Right cardiac atrium (tissue), 5 donors: Measurements from ENCODE around the gene EDN2. TPM values are rescaled to one million over a fixed set of nuclear protein-coding genes. Genes with fewer than 3 reads are reported as not detected.

Source experiments
- ATAC-seq, 2 donors: fragments of 200-7000 bp; cut with Tn5 transposase; one replicate each; pipeline versions ENCODE4 v1.8.0 to v1.9.1; 2020; ENCODE audit warnings: moderate library complexity in 2 of 2, mild to moderate bottlenecking in 1 of 2
- DNase-seq, 3 donors: peaks; one replicate each; pipeline ENCODE4 v3.0.0-alpha.2; 2020
- H3K27ac ChIP-seq: one replicate; pipeline ENCODE4 v1.5.1; 2013; ENCODE audit warnings: mild to moderate bottlenecking, low read length, control low read depth, moderate library complexity
- H3K27me3 ChIP-seq: one replicate; pipeline ENCODE4 v1.6.1; 2013; ENCODE audit not compliant: control insufficient read depth, insufficient read depth
- H3K4me1 ChIP-seq: one replicate; pipeline ENCODE4 v1.6.1; 2013; ENCODE audit warnings: low read length; ENCODE audit not compliant: control insufficient read depth, insufficient read depth
- H3K4me3 ChIP-seq: one replicate; pipeline ENCODE4 v1.5.1; 2013; ENCODE audit warnings: low read length, control low read depth
- H3K9me3 ChIP-seq: one replicate; pipeline ENCODE4 v1.6.1; 2013; ENCODE audit warnings: low read length; ENCODE audit not compliant: control insufficient read depth
- WGBS: extraction: QIAGEN DNeasy Blood & Tissue Kit; methylation state at CpG from one replicate; pipeline ENCODE4 v1.1.7; 2013; 5-methylcytosine and 5-hydroxymethylcytosine counted together
- intact Hi-C, 4 donors: fragments of 100-400 bp; cut with DNase I; formaldehyde crosslinking; loops; one replicate each; pipeline versions ENCODE4 v1.11.0 to v1.14.0; 2022 to 2023
- polyA plus RNA-seq: library from polyadenylated mRNA; stranded (reverse); fragments of 200-250 nt; gene quantifications from one replicate; pipeline ENCODE4 v1.2.3, GENCODE V29; 2013
- total RNA-seq, 4 donors: library from RNA; stranded (reverse); fragmentation: NEBNext Ultra II Directional; extraction: Animal tissue kit (Norgen Biotek cat#: 25700); gene quantifications; one replicate each; pipeline ENCODE4 v1.2.1, GENCODE V29; 2021
- donor health status: healthy with polysubstance abuse.
- donor health status: DM: no; HTN: yes; CAD: no.
- donor health status: DM: no; HTN: no; CAD: no.
- donor health status: DM: no; HTN: yes; CAD: no; lungs with severe emphysema.
- donor health status: DM: yes; HTN: yes; CAD: no.

EDN2 gene
- total and polyA plus RNA-seq, 5 donors: 0.07 to 0.56 (median 0.37) TPM

DNA sequence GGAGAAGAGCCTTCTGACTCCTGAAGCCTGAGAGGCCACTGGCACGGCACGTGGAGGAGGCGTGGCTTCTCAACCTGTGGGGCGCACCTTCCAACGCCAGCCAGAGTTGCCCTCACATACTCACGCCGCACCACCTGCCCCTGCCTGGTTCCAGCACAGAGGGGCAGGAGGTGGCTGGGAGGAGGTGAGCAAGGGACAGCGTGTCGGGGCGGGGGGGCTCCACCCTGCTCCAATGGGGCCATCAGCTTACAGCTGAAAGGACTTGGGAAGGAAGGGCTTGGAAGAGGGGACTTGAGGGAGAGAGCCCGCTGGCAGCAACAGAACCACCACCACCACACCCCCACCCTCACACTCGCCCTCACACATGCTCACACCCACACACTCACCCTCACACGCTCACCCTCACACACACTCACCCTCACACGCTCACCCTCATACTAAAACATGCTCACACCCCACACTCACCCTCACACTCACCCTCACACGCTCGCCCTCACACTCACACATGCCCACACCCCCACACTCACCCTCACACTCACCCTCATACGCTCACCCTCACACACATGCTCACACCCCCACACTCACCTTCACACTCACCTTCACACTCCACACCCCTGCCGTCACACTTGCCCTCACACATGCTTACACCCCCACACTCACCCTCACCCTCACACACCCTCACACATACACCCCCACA, 41.6 kb upstream of the EDN2 start:
- ATAC-seq (no peak), DNase-seq (peak in 2 of 3 donors; percentile 25 to 32)
- Histone ChIP-seq H3K9me3 (no peaks in the 10 kb centered on the region), H3K27me3 (no peaks in the 10 kb centered on the region), H3K27ac (no peak overlapping the region), H3K4me3 (no peak overlapping the region), H3K4me1 (no peaks in the 10 kb centered on the region)
- WGBS: 90% methylated on average over 18 of the region's 18 CpGs
- intact Hi-C loops: no loop called here

DNA sequence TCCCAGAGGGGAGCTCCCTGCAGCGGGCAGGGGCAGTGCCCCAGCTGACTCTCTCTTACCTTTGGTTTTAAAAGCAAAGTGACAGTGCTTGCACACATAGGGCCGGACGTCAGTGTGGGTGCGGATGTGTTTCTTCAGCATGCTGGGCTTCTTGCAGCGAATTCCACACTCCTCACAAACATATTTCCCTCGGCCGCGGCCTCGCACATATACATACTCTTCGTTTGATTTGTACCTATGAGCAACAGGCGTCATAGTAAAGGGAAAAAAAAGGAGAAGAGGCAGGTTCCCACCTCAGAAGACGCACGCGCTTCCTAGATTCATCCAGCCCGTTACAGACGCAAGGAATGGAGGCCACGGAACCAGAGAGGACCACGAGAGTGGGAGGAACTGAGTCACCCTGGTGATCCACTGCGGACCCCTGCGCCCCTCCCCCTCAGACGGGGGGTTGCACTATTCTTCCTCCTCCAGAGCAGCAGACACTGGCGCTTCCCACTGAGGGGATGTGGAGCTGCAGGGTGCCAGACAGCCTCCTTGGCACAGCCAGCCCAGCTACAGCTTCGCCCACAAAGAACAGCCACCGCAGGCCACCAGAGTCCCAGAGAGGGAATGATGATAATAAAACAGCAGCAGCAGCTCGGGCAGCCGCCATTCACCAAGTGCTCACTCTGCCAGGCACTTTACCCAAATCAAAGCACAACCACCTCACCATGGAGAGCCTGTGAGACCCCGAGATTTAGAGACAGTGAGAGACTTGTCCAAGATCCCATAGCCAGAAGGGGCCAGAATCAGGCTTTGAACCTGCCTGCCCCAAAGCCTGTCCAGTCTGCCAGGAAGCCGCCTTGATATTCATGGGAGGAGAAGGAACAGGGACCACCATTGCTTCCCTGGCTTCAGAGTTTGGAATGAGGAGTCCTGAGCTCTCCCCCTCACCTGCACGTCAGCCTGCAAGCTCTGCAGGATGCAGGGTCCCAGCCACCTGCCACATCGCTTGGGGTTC, 40.5 kb upstream of the EDN2 start:
- no peak overlapping the region for H3K4me3 ChIP-seq
- no peaks in the 10 kb centered on the region for H3K9me3 ChIP-seq
- H3K27me3 ChIP-seq: no peaks in the 10 kb centered on the region
- H3K27ac ChIP-seq: no peak overlapping the region
- H3K4me1 ChIP-seq: no peaks in the 10 kb centered on the region
- no peak for ATAC-seq
- 92% methylated on average over 30 of the region's 30 CpGs for WGBS
- peak in 2 of 3 donors; percentile 30 to 50 for DNase-seq
- intact Hi-C loops: no loop called here

DNA sequence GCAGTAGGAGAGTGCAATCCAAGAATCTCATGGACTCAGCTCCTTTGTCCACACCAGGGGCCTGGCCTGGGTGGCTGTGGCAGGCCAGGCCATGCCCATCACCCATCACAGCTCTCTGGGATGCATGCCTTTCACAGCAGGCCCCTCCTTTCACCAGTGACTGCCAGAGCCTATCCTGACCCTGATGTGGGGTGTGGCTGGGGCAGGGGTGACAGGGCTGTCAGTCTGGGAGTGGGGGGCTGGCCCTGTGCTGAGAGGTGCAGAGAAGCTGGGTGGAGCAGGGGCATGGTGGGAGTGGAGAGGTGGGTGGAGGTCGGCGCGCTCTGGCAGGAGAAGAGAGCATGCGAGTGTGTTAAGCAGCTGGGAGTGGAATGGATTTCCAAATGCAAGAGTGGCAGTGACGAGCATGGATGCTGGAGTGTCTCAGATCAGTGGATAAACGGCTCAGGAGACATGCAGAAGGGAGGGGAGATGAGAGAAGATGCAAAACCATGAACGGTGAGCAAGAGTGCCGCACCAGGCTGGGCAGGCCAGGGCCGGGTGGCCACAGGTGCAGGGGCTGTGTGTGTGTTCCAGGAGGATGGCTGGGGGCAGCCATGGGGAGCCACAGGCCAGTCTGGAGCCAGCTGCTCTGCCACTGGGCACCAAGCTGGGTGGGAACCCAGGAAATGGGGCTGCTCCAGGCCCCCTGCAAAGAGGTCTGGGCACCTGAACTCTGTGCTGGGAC, 39.6 kb upstream of the EDN2 start:
- no peaks in the 10 kb centered on the region for H3K9me3 ChIP-seq

DNA sequence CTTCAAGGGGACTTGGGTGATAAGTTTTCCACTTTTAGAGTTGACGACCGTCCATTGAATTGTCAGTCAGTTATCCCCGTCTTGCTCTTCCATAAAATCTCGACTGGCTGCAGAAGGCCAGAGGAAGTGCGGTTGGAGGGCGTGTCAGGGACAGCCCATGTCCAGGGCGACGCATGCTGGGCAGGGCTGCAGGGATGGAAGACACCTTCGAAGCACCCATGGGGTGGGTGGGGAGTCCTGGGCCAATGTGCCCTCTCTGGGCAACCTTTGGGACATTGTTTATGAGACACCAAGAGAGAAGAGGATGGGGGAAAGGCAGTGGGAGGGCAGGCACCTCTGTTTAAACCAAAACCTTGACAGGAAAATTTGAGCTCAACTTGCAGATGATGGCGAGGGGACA, 38.6 kb upstream of the EDN2 start:
- WGBS: 85% methylated on average over 10 of the region's 10 CpGs
- H3K27ac ChIP-seq: no peak overlapping the region
- H3K27me3 ChIP-seq: no peaks in the 10 kb centered on the region
- DNase-seq: peak in 1 of 3 donors; percentile 16
- H3K4me1 ChIP-seq: no peaks in the 10 kb centered on the region
- intact Hi-C loops: no loop called here
- H3K9me3 ChIP-seq: no peaks in the 10 kb centered on the region
- no peak overlapping the region for H3K4me3 ChIP-seq
- ATAC-seq: no peak

More for the DNA sequence above, 39.6 kb upstream of the EDN2 start:
- DNase-seq: peak in 1 of 3 donors; percentile 26
- intact Hi-C loops: no loop called here
- Histone ChIP-seq H3K27me3 (no peaks in the 10 kb centered on the region), H3K4me1 (no peaks in the 10 kb centered on the region), H3K27ac (no peak overlapping the region), H3K4me3 (no peak overlapping the region)
- no peak for ATAC-seq
- WGBS: 85% methylated on average over 9 of the region's 9 CpGs

DNA sequence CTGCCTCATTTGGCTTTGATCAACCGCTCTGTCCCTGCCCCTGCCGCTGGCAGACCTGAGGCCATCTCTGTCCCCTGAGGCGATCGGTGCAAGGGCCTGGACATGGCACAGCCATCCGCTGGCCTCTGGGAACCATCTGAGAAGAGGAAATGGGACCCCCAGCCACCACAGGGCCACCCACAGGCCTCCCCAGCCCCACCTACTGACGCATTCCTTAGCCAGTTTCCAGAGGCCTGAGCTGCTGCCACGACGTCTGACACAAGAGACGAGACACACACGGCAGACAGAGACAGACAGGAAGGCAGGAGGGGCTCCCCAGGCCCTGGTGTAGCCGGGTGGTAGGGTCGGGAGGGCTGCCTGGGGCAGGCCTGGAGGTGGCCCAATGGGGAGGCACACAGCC, 37.3 kb upstream of the EDN2 start:
- intact Hi-C loops: no loop called here
- 70% methylated on average over 12 of the region's 12 CpGs for WGBS
- no peaks in the 10 kb centered on the region for H3K9me3 ChIP-seq
- H3K4me1 ChIP-seq: no peaks in the 10 kb centered on the region
- DNase-seq: peak in 2 of 3 donors; percentile 19 to 34
- H3K4me3 ChIP-seq: no peak overlapping the region
- no peak overlapping the region for H3K27ac ChIP-seq
- ATAC-seq: no peak
- H3K27me3 ChIP-seq: no peaks in the 10 kb centered on the region

DNA sequence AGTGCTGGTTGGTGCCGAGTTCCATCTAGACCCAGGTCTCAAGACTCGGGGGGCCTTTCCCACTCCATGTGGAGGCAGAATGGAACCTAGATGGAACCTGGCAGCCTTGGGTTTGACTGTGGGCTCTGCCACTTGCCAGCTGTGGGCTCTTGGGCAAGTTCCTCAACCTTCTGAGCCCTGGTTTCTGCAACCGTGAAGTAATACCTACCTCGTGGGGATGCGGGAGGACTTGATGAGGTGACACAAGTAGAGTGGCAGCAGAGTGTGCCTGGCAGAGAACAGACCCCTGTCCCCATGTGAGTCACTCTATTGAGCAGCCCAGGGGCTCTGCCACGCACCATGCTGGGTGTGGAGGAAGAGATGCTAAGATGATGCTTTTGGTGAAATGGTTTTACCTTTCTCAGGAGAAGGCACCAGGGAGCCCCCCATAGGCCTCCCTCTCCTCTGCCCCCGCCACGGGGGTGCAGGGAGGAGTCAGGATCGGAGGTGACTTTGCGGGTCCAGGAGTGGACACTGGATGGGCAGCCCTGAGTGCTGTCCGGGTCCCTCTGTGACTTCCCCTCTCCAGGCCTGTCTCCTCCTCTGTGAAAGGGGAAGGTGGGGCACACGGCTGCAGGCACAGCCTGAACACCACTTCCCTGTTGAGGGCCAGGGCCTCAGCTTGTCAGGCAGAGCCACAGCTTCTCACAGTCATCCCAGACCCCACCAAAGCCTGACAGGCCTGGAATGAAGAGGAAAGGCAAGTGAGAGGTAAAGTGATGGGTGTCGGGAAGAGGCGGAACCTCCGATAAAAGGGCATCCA, 36.7 kb upstream of the EDN2 start:
- H3K27me3 ChIP-seq: no peaks in the 10 kb centered on the region
- H3K4me3 ChIP-seq: no peak overlapping the region
- peak in 2 of 3 donors; percentile 33 to 36 for DNase-seq
- WGBS: 86% methylated on average over 15 of the region's 15 CpGs
- intact Hi-C loops: no loop called here
- H3K4me1 ChIP-seq: no peaks in the 10 kb centered on the region
- no peaks in the 10 kb centered on the region for H3K9me3 ChIP-seq
- H3K27ac ChIP-seq: no peak overlapping the region
- ATAC-seq: no peak

DNA sequence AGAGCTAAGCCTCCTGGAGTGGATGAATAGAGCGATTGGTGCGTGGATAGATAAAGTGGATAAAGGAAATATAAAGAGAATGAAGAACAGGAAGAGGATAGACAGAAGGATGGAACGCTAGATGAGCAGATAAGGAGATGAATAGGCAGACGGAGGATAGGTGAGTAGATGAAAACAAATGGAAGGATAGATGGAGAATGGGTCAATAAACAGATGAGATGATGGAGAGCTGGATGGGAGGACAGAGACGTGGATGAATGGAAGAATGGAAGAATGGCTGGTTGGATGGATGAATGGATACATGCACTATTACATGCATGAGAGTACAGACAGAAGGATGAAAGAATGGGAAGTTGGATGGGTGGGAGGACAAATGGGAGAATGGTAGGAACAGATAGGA, 35.2 kb upstream of the EDN2 start:
- ATAC-seq: no peak
- Histone ChIP-seq H3K4me3 (no peak overlapping the region), H3K27me3 (no peaks in the 10 kb centered on the region), H3K27ac (no peak overlapping the region), H3K4me1 (peaks cover 3% of the 10 kb centered on the region), H3K9me3 (no peaks in the 10 kb centered on the region)
- intact Hi-C loops: no loop called here
- DNase-seq: no peak
- 90% methylated on average over 5 of the region's 5 CpGs for WGBS

DNA sequence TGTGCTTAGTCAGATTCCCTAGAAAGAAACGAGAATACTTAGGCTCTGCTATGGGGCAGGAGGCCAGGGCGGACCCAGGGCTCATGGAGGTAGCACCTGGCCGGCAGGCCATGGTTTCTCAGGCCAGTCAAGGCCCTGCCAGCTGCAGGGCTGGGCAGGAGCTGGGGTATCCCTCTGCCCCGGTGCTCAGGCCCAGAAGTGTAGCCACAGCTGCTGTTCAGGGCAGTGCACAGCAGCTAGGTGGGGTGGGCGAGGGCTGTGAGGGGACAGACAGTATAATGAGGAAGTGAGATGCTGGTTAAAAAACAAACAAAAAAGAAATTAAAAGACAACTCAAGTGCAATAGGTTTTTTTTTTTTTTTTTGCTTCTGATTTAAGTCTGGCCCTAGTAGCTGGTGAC, 34.0 kb upstream of the EDN2 start:
- Histone ChIP-seq H3K4me3 (no peak overlapping the region), H3K9me3 (no peaks in the 10 kb centered on the region), H3K27me3 (no peaks in the 10 kb centered on the region), H3K27ac (no peak overlapping the region), H3K4me1 (peaks cover 3% of the 10 kb centered on the region)
- DNase-seq (peak in 1 of 3 donors; percentile 47), ATAC-seq (no peak)
- 91% methylated on average over 5 of the region's 5 CpGs for WGBS
- intact Hi-C loops: no loop called here

DNA sequence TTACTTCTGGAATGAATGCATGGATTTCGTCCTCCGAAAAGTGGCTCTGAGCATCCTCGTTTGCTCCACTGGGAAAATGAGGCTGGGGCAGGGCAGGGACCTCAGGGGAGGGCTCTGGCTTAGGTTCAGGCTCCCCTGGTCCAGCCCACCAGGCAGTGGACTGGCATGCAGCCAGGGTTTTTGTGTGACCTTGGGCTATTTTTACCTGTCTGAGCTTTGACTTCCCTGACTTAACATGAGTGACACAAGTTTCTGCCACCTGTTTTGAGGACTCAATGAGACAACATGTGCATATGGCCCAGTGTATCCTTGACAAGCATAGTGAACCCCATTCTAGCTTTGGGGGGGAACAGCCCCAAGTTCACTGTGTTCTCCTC, 32.6 kb upstream of the EDN2 start:
- Histone ChIP-seq H3K27ac (no peak overlapping the region), H3K4me1 (peaks cover 3% of the 10 kb centered on the region), H3K27me3 (no peaks in the 10 kb centered on the region), H3K9me3 (no peaks in the 10 kb centered on the region), H3K4me3 (no peak overlapping the region)
- intact Hi-C loops: no loop called here
- peak in 2 of 3 donors; percentile 33 to 56 for DNase-seq
- WGBS: 63% methylated on average over 3 of the region's 3 CpGs
- ATAC-seq: no peak
